Skeletal muscle cell (primary cell): ENCODE results near the gene CEBPG.

Experiments used
- DNase-seq: peaks from one replicate; pipeline ENCODE4 v3.0.0-alpha.2; 2010; ENCODE audit warnings: low read depth
- H3K4me3 ChIP-seq: 2 replicates; pipeline ENCODE4 v1.5.1; 2011; ENCODE audit warnings: low read depth, mild to moderate bottlenecking, control low read depth, low read length, moderate library complexity

Gene CEBPG

DNA sequence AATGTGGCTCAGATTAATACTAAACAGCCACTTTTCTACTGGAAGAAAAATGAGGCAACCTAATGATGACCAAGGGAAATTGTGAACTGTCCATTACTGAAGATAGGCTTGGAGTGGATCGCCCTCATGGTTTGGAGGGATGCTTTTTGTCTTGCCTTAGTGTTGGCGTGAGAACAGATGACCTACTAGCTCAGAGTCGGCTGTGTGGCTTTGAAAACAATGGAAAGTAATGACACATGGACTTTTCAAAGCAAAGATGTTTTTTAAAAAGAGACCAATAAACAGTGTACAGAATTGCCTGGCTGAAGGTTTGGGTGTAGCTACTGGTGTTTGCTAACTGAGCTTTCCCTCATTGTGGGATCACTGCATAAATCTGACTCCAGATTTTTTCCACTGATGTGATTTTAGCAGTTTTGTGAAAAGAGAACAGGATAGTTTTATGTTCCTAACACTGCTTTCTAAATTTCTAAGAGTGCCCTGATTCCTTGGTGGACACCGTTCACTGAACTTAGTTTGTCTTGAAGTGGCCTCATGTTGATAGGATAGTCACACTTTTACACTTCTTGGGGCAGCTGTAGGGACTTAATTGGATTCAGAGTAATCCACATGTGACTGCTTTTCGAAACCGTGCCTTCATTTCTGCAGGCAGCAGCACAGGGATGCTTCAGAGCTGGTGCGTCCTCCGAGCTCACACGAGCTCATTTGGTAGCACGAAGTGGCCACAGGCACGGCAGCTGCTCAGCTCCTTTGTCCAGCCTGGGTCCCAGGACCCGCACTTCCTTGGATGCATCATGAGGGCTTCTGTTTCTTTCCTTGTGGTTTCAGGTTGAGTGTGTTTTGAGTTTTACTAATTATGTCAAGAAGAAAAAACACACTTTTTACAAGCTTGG, 4.3 kb downstream of the CEBPG start:
- no peak for DNase-seq
- H3K4me3 ChIP-seq, result no peak overlapping the region

DNA sequence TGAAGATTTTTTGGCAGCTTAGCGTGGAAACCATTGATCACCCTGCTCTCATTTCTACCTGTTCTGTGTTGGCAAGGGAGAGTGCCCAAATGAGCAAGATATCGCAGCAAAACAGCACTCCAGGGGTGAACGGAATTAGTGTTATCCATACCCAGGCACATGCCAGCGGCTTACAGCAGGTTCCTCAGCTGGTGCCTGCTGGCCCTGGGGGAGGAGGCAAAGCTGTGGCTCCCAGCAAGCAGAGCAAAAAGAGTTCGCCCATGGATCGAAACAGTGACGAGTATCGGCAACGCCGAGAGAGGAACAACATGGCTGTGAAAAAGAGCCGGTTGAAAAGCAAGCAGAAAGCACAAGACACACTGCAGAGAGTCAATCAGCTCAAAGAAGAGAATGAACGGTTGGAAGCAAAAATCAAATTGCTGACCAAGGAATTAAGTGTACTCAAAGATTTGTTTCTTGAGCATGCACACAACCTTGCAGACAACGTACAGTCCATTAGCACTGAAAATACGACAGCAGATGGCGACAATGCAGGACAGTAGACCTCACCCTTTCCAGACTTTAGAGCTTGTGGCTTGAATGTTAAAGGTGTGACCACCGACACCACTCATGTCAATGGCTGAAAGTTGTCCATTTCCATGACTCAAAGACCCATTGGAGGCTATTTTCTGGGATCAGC, 5.8 kb downstream of the CEBPG start:
- no peak overlapping the region for H3K4me3 ChIP-seq
- DNase-seq, result no peak

DNA sequence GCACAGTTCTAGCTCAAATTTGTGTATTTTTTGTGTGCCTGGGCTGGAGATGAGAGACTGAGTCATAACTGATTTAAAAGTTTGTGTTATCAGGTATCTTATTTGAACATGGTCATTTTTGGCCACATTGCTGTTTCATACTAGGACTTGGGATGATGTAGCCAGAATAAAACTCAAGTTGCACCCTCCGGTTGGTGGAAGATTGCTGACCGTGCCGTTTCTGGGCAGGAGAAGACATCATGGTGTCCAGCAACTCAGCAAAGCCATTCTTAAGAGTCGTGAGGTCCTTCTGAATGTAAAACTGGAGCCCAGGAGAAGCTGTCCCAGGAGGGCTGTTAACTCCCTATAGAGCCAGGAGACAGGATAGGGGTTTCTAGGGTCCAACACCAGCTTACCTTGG, 7.6 kb downstream of the CEBPG start:
- no peak for DNase-seq
- H3K4me3 ChIP-seq, result no peak overlapping the region

- DNase-seq, result no peak
- no peak overlapping the region for H3K4me3 ChIP-seq
Observed at GRCh38 chr19:33382006-33382405, 8.5 kb downstream of the CEBPG start.

DNA sequence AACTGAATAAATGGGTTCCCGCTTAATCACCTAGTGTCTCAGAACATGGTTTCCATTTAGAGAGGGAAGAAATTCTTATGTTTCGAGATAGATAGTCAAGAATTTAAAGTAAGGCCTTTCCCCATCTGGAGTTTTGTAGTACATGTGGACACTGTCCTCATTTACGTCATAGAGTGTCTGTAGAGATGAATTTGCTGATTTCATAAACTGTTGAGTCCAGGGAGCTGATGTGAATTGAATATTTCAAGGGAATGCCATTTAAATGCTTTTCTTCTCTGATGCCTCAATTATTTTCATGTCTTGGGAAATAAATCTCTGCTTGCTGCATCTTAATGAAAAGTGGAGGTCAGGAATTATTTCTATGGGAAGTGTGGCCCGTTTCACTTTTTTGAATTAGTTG, 9.5 kb downstream of the CEBPG start:
- H3K4me3 ChIP-seq, result no peak overlapping the region
- DNase-seq, result no peak

- no peak for DNase-seq
- no peak overlapping the region for H3K4me3 ChIP-seq
Observed at GRCh38 chr19:33383720-33384292, 10.3 kb downstream of the CEBPG start.

- DNase-seq, result no peak
- H3K4me3 ChIP-seq, result no peak overlapping the region
Observed at GRCh38 chr19:33384983-33385382, 11.5 kb downstream of the CEBPG start.

GRCh38 chr19:33385956-33386355, 12.4 kb downstream of the CEBPG start:
- H3K4me3 ChIP-seq, result no peak overlapping the region
- no peak for DNase-seq

DNA sequence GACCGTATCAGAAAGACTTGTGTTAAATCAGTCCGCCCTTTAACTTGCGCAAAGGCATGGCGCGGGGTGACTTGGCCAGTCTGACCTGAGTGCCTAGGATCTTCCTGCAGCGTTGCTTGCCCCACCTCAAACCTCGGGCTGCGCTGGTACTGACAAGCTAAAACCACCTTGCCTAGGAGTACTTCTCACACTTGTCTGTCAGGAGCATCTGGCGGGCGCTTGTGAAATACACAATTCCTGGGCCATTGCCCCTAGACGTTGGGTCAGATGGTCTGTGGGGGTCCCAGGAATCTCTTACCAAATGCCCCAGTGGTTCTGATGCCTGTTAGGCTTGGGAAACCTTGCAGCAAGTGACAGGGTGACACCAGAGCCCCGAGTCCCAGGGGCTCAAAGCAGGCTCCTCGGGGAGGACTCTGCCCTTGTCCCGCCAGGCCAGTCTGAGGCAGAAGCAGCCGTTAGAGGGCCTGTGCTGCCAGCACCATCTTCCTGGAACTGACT, 12.9 kb downstream of the CEBPG start:
- no peak for DNase-seq
- H3K4me3 ChIP-seq, result no peak overlapping the region

DNA sequence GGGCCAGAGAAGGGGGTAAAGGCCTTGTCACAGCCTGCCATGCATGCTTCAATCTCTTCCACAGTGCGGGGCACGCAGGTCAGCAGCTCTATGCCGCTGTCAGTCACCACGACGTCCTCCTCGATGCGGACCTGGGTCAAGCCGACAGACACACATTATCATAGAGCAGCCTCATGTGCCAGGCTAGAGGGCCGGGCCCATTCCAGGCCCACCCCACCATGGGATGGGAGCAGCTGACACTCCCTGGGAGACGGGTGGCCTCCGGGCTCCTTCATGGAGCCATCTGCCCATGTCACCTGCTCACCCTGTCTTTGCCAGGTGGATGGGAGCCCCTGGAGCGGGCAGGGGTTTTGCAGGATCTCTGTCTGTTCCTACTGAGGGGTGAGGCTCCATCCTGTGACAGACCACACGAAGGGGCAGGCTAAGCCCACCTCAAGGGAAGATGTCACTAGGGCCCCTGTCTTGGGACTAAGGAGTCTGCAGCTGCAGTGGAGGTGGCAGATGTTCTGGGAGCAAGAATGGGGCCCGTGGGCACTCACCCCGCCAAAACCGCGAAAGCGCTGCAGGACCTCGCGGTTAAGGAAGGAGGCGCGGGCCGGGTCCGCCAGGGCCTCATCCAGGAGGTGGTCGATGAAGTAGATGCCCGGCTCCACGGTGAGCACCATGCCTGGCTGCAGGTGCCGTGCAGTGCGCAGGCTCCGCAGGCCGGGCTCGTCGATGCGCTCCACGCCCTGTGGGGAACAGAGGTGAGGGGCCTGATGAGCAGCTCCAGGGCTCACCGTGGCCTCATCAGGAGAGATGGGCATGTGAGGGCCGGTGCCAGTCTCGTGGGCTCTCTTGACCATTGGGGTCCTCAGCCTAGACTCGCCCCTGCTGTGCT, 14.1 kb downstream of the CEBPG start:
- no peak overlapping the region for H3K4me3 ChIP-seq
- no peak for DNase-seq

- H3K4me3 ChIP-seq, result no peak overlapping the region
- no peak for DNase-seq
Observed at GRCh38 chr19:33388231-33388724, 14.8 kb downstream of the CEBPG start.

- H3K4me3 ChIP-seq, result no peak overlapping the region
Observed at GRCh38 chr19:33388725-33389420, 15.4 kb downstream of the CEBPG start.

DNA sequence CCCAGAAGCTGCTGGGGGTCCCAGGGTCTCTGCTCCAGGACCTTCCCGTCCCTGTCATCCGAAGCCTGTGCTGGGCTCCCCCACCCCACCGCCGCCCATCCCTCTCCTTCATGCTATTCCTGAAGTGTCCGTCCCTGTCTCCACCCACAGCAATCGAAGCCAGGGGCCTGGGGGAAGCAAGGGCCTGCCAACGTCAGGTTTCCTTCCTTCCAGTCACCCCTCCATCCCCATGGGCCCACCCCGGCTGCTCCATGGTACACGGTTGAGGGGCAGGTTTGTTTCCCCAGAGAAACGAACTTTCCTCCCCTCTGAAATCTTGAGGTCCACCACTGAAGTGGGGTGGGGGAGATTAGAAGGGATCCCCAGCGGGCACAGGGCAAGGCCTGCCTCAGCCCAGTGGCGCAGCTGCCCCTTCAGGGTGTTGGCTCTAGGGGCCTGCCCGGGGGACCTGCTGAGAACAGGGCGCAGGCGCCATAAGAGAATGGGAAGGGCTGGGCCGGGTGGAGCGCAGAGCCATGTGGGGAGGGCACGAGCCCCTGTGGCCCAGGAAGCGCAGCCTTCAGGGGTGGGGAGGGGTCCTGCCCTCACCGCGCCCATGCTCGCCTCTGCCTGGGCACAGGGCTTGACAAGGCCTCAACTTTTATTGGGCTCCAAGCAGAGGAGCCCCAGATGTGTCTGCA, 16.1 kb downstream of the CEBPG start:
- H3K4me3 ChIP-seq, result no peak overlapping the region
- DNase-seq, result no peak

More at GRCh38 chr19:33388725-33389420, 15.4 kb downstream of the CEBPG start:
- no peak for DNase-seq

DNA sequence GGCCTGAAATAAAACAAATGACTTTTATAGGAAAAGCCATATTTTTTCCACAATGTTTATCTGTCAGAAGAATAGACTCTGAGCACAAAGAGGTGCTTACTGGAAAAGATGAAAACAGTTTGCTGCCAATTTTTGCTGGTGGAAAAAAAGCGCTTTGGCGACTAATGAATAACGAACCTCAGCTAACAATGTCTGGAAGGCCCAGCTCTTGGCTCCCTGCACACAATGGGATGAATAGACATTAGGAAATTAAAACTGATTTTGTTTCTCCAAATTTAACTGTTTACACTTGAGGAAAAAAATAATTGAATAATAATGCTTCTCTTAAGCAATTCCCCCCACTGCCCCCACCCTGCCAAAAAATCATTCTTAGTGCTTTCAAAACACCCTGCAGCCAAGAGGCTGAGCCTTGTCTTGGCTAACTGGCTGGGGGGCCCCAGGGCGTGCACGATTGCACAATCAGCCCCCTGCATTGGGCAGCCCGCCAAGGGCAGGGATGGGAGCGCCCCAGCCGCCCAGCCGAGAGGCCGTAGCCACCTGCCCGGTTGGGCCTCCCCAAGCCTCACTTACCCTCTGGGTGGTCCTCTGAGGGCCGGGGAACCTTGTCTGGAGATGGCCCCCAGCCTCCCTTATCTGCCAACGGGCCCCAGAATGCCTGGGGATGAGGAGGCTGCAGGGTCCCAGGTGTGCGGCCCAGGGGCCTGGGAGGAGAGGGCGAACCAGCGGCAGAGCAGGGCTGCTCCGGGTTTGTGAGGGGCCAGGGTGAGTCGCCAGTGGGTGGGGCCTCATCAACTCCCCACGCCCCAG, 16.8 kb downstream of the CEBPG start:
- no peak for DNase-seq

GRCh38 chr19:33390908-33391630, 17.6 kb downstream of the CEBPG start:
- H3K4me3 ChIP-seq, result no peak overlapping the region
- DNase-seq, result no peak

More for the DNA sequence above, 16.8 kb downstream of the CEBPG start:
- H3K4me3 ChIP-seq, result no peak overlapping the region

DNA sequence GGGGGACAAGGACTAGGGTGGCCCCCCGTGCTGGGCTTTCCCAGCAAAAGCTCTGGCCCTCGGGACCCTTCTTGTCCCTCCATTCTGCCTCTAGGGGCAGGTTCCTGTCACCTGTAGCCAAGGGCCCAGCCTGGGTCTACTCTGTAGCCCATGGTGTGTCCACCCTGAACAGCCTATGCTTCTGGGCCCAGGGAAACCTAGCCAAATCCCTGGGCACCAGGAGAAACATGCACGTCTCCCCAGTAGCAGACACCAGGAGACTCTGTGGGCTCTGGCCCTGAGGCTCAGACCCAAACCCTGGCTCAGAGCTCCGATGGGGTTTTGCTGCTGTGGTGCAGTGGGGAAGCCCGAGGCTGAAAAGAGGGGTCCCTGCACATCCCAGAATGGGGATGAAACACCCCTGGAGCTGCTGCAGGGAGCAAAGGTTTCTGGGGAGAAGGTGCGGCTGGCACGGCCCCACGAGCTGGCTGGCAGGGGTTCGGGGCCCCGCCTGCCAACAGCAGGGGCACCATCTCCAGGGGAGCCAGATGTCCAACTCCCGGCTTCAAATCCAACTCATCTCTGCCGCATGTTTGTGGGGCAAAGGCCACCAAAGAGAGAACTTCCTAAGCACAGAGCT, 18.2 kb downstream of the CEBPG start:
- H3K4me3 ChIP-seq, result no peak overlapping the region
- DNase-seq, result no peak
